ENCODE data around the gene FRMD4B.

GRCh38 chr3:69370901-69371301 lies 15.0 kb downstream of the FRMD4B start:
- TF ChIP-seq CTCF (IDR thresholded peaks at IDR 0.05): no peak
- no peak for TF ChIP-seq REST (IDR thresholded peaks at IDR 0.05; ENCODE audit: insufficient read depth in 1 of 2, low read depth in 2 of 2, low read length in 1 of 2)
- no peak for TF ChIP-seq SIN3A (IDR thresholded peaks at IDR 0.05; ENCODE audit: borderline replicate concordance, insufficient read depth, low read depth, low read length)
